Astrocyte (in vitro differentiated cells and primary cell): ENCODE measurements around the gene HMCN2. TPM values are rescaled to one million over a fixed set of nuclear protein-coding genes. Genes with fewer than 3 reads are reported as not detected.

ENCODE experiments used
- DNase-seq: peaks from one replicate; pipeline ENCODE4 v3.0.0-alpha.2; 2010; ENCODE audit warnings: low read depth
- FAIRE-seq: peaks from 2 replicates; lab custom pipeline; 2011; peaks lifted over from hg19 to GRCh38; lab: Jason Lieb, UNC
- H2AFZ ChIP-seq: 2 replicates; pipeline ENCODE4 v1.6.0; 2012; ENCODE audit warnings: low read depth, low read length, inconsistent platforms
- H3K27ac ChIP-seq: 2 replicates; pipeline ENCODE4 v1.5.1; 2011; ENCODE audit warnings: low read depth, low read length, inconsistent platforms
- H3K27me3 ChIP-seq: 2 replicates; pipeline ENCODE4 v1.6.0; 2011; ENCODE audit warnings: low read length, inconsistent platforms; ENCODE audit not compliant: insufficient read depth
- H3K36me3 ChIP-seq: 2 replicates; pipeline ENCODE4 v1.5.1; 2011; ENCODE audit warnings: low read length, inconsistent platforms; ENCODE audit not compliant: insufficient read depth
- H3K4me1 ChIP-seq: 2 replicates; pipeline ENCODE4 v1.5.1; 2011; ENCODE audit warnings: low read length, inconsistent platforms; ENCODE audit not compliant: insufficient read depth
- H3K4me2 ChIP-seq: 2 replicates; pipeline ENCODE4 v1.6.0; 2012; ENCODE audit warnings: low read length, inconsistent platforms
- H3K4me3 ChIP-seq: 2 replicates; pipeline ENCODE4 v1.5.1; 2011; ENCODE audit warnings: low read depth, mild to moderate bottlenecking, low read length, inconsistent platforms; ENCODE audit not compliant: insufficient read depth
- H3K79me2 ChIP-seq: 2 replicates; pipeline ENCODE4 v1.6.0; 2012; ENCODE audit warnings: mild to moderate bottlenecking, low read length, inconsistent platforms; ENCODE audit not compliant: insufficient read depth
- H3K9ac ChIP-seq: 2 replicates; pipeline ENCODE4 v1.6.0; 2012; ENCODE audit warnings: mild to moderate bottlenecking, low read length, inconsistent platforms
- H3K9me3 ChIP-seq: 2 replicates; pipeline ENCODE4 v1.5.1; 2012; ENCODE audit warnings: low read depth, mild to moderate bottlenecking, low read length, inconsistent platforms; ENCODE audit not compliant: insufficient read depth
- H4K20me1 ChIP-seq: 2 replicates; pipeline ENCODE4 v1.6.0; 2012; ENCODE audit warnings: low read length, inconsistent platforms; ENCODE audit not compliant: insufficient read depth
- H3K27ac Mint-ChIP-seq: one replicate; pipeline ENCODE4 v1.8.0; 2021; ENCODE audit warnings: mild to moderate bottlenecking, mixed read lengths; ENCODE audit not compliant: unreplicated experiment
- H3K27me3 Mint-ChIP-seq: one replicate; pipeline ENCODE4 v1.8.0; 2021; ENCODE audit warnings: low read depth, mixed read lengths; ENCODE audit not compliant: unreplicated experiment
- H3K36me3 Mint-ChIP-seq: one replicate; pipeline ENCODE4 v1.8.0; 2021; ENCODE audit warnings: low read depth, mixed read lengths; ENCODE audit not compliant: unreplicated experiment
- H3K4me1 Mint-ChIP-seq: one replicate; pipeline ENCODE4 v1.8.0; 2021; ENCODE audit warnings: low read depth, mixed read lengths; ENCODE audit not compliant: unreplicated experiment
- H3K4me3 Mint-ChIP-seq: one replicate; pipeline ENCODE4 v1.8.0; 2021; ENCODE audit warnings: mild to moderate bottlenecking, moderate library complexity, mixed read lengths; ENCODE audit not compliant: unreplicated experiment
- H3K9me3 Mint-ChIP-seq: one replicate; pipeline ENCODE4 v1.8.0; 2021; ENCODE audit warnings: mild to moderate bottlenecking, mixed read lengths; ENCODE audit not compliant: unreplicated experiment
- CTCF ChIP-seq: IDR thresholded peaks from 2 replicates; pipeline ENCODE4 v1.5.1; 2011; ENCODE audit warnings: low read depth, mild to moderate bottlenecking, inconsistent platforms, low read length, moderate library complexity; ENCODE audit not compliant: insufficient read depth
- EZH2 ChIP-seq: IDR thresholded peaks from 2 replicates; pipeline ENCODE4 v1.6.1; 2012; ENCODE audit warnings: mild to moderate bottlenecking, low read length, inconsistent platforms; ENCODE audit not compliant: insufficient read depth
- total RNA-seq: library from RNA; stranded (reverse); gene quantifications from 2 replicates; pipeline ENCODE4 v1.2.1, GENCODE V29; 2021

The HMCN2 gene
- total RNA-seq, 1 donor from 2014 or later, result 1.6 TPM

- DNase-seq (no peak), FAIRE-seq (no peak)
- H3K4me2 ChIP-seq, result no peak overlapping the region
- no peaks in the 10 kb centered on the region for H3K79me2 ChIP-seq
- peaks cover 4% of the 10 kb centered on the region for H3K9me3 Mint-ChIP-seq
- no peak overlapping the region for H2AFZ ChIP-seq
- H3K9ac ChIP-seq, result no peak overlapping the region
- H3K4me3 ChIP-seq, result no peak overlapping the region
- peaks cover 4% of the 10 kb centered on the region for H3K27me3 ChIP-seq
- H3K27ac Mint-ChIP-seq, result no peak overlapping the region
- H3K9me3 ChIP-seq, result no peaks in the 10 kb centered on the region
- TF ChIP-seq CTCF (no peak), EZH2 (no peak)
- H3K4me3 Mint-ChIP-seq, result no peak overlapping the region
- H3K4me1 Mint-ChIP-seq, result peaks cover 2% of the 10 kb centered on the region
- H3K27ac ChIP-seq, result no peak overlapping the region
- H3K36me3 ChIP-seq, result no peaks in the 10 kb centered on the region
- H3K27me3 Mint-ChIP-seq, result peaks cover 13% of the 10 kb centered on the region
- no peaks in the 10 kb centered on the region for H3K36me3 Mint-ChIP-seq
- H4K20me1 ChIP-seq, result no peaks in the 10 kb centered on the region
- H3K4me1 ChIP-seq, result no peaks in the 10 kb centered on the region
Measured at GRCh38 chr9:130246126-130246525, 19.4 kb upstream of the HMCN2 start.

GRCh38 chr9:130254747-130255630, 10.6 kb upstream of the HMCN2 start:
- TF ChIP-seq CTCF (no peak), EZH2 (no peak)
- H3K27ac Mint-ChIP-seq, result no peak overlapping the region
- H3K36me3 Mint-ChIP-seq, result peaks cover 4% of the 10 kb centered on the region
- H3K36me3 ChIP-seq, result no peaks in the 10 kb centered on the region
- no peak overlapping the region for H3K4me3 ChIP-seq
- H3K79me2 ChIP-seq, result no peaks in the 10 kb centered on the region
- no peak overlapping the region for H3K4me2 ChIP-seq
- H3K27me3 ChIP-seq, result peaks cover 9% of the 10 kb centered on the region
- H3K27me3 Mint-ChIP-seq, result peaks cover 22% of the 10 kb centered on the region
- no peak for DNase-seq
- no peak for FAIRE-seq
- peaks cover 4% of the 10 kb centered on the region for H3K9me3 Mint-ChIP-seq
- H3K4me3 Mint-ChIP-seq, result no peak overlapping the region
- H4K20me1 ChIP-seq, result no peaks in the 10 kb centered on the region
- no peaks in the 10 kb centered on the region for H3K9me3 ChIP-seq
- no peak overlapping the region for H3K27ac ChIP-seq
- no peak overlapping the region for H3K9ac ChIP-seq
- no peak overlapping the region for H2AFZ ChIP-seq
- H3K4me1 Mint-ChIP-seq, result no peaks in the 10 kb centered on the region
- no peaks in the 10 kb centered on the region for H3K4me1 ChIP-seq

- Histone ChIP-seq H3K9ac (no peak overlapping the region), H3K4me3 (no peak overlapping the region), H3K9me3 (no peaks in the 10 kb centered on the region), H2AFZ (no peak overlapping the region), H3K36me3 (no peaks in the 10 kb centered on the region), H4K20me1 (no peaks in the 10 kb centered on the region), H3K4me2 (no peak overlapping the region), H3K79me2 (no peaks in the 10 kb centered on the region), H3K4me1 (no peaks in the 10 kb centered on the region), H3K27ac (no peak overlapping the region), H3K27me3 (peaks cover 15% of the 10 kb centered on the region)
- peaks cover 4% of the 10 kb centered on the region for H3K36me3 Mint-ChIP-seq
- H3K9me3 Mint-ChIP-seq, result peaks cover 4% of the 10 kb centered on the region
- TF ChIP-seq EZH2 (no peak), CTCF (no peak)
- peaks cover 22% of the 10 kb centered on the region for H3K27me3 Mint-ChIP-seq
- no peak overlapping the region for H3K4me3 Mint-ChIP-seq
- FAIRE-seq, result no peak
- H3K4me1 Mint-ChIP-seq, result no peaks in the 10 kb centered on the region
- DNase-seq, result no peak
- H3K27ac Mint-ChIP-seq, result no peak overlapping the region
Measured at GRCh38 chr9:130255631-130256134, 9.9 kb upstream of the HMCN2 start.
